GM23248 (cell line): ENCODE results near the gene AMBRA1. TPM values are rescaled to one million over a fixed set of nuclear protein-coding genes. Genes with fewer than 3 reads are reported as not detected.

Experiments
- DNase-seq: peaks from one replicate; pipeline ENCODE4 v3.0.0-alpha.2; 2015
- H2AFZ ChIP-seq: fragments of 200-600 bp; sonication (generic); 2 replicates; pipeline ENCODE4 v1.6.1; 2016; ENCODE audit warnings: antibody characterized with exemption
- H3F3A ChIP-seq: fragments of 200-600 bp; sonication (generic); 2 replicates; pipeline ENCODE4 v1.6.1; 2016; ENCODE audit warnings: mild to moderate bottlenecking, antibody characterized with exemption, mixed run types; ENCODE audit not compliant: insufficient read depth
- H3K27ac ChIP-seq: fragments of 200-600 bp; sonication (generic); 2 replicates; pipeline ENCODE4 v1.5.1; 2016; ENCODE audit warnings: mild to moderate bottlenecking
- H3K27me3 ChIP-seq: fragments of 200-600 bp; sonication (generic); replicated peaks from 2 replicates; pipeline ENCODE4 v1.6.1; 2016; ENCODE audit warnings: mild to moderate bottlenecking; ENCODE audit not compliant: insufficient read depth
- H3K36me3 ChIP-seq: fragments of 200-600 bp; sonication (generic); 2 replicates; pipeline ENCODE4 v1.6.1; 2016; ENCODE audit warnings: low read depth, mild to moderate bottlenecking
- H3K4me1 ChIP-seq: fragments of 200-600 bp; sonication (generic); 2 replicates; pipeline ENCODE4 v1.6.1; 2016; ENCODE audit warnings: mild to moderate bottlenecking; ENCODE audit not compliant: insufficient read depth
- H3K4me2 ChIP-seq: fragments of 200-600 bp; sonication (generic); one replicate; pipeline ENCODE4 v1.6.1; 2016; ENCODE audit warnings: mild to moderate bottlenecking; ENCODE audit not compliant: unreplicated experiment
- H3K4me3 ChIP-seq: fragments of 200-600 bp; sonication (generic); 2 replicates; pipeline ENCODE4 v1.5.1; 2016; ENCODE audit warnings: mild to moderate bottlenecking
- H3K79me2 ChIP-seq: fragments of 200-600 bp; sonication (generic); 2 replicates; pipeline ENCODE4 v1.6.1; 2016; ENCODE audit warnings: mild to moderate bottlenecking; ENCODE audit not compliant: insufficient read depth
- H3K9ac ChIP-seq: fragments of 200-600 bp; sonication (generic); 2 replicates; pipeline ENCODE4 v1.6.1; 2016; ENCODE audit warnings: mild to moderate bottlenecking
- H3K9me2 ChIP-seq: fragments of 200-600 bp; sonication (generic); 2 replicates; pipeline ENCODE4 v1.6.1; 2016; ENCODE audit warnings: mixed run types, mild to moderate bottlenecking, moderate library complexity; ENCODE audit not compliant: insufficient read depth
- H3K9me3 ChIP-seq: fragments of 200-600 bp; sonication (generic); one replicate; pipeline ENCODE4 v1.6.1; 2017; ENCODE audit warnings: low read depth
- H4K20me1 ChIP-seq: fragments of 200-600 bp; sonication (generic); 2 replicates; pipeline ENCODE4 v1.6.0; 2016; ENCODE audit not compliant: insufficient read depth
- EZH2 ChIP-seq: fragments of 200-600 bp; sonication (generic); IDR thresholded peaks from 2 replicates; pipeline ENCODE4 v1.6.1; 2018; ENCODE audit warnings: antibody characterized with exemption, mild to moderate bottlenecking; ENCODE audit not compliant: insufficient read depth, poor library complexity, severe bottlenecking
- EZH2phosphoT487 ChIP-seq: fragments of 200-600 bp; sonication (generic); IDR thresholded peaks from 2 replicates; pipeline ENCODE4 v1.6.1; 2018; ENCODE audit warnings: antibody characterized with exemption, moderate library complexity, mild to moderate bottlenecking, low read depth; ENCODE audit not compliant: insufficient read depth
- WGBS, 2 experiments: methylation state at CpG; one replicate each; pipeline ENCODE4 v1.1.6; 2015 to 2017; ENCODE audit warnings: low lambda C conversion rate in 2 of 2, low coverage in 1 of 2; ENCODE audit errors: missing lambda C conversion rate in 2 of 2; 5-methylcytosine and 5-hydroxymethylcytosine counted together
- in situ Hi-C: fragments of 300-500 bp; cut with MboI; formaldehyde crosslinking; loops from 2 replicates; pipeline ENCODE4 v1.15.0; 2020
- polyA plus RNA-seq: library from polyadenylated mRNA; unstranded; fragments of >200 nt; fragmentation: Nextera tagmentation; extraction: Ambion mirVana; gene quantifications from 2 replicates; pipeline ENCODE4 v1.2.1, GENCODE V29; 2016
- total RNA-seq: library from RNA; depleted of rRNA; stranded (reverse); fragments of >200 nt; shearing (Covaris generic); gene quantifications from 2 replicates; pipeline ENCODE4 v1.2.3, GENCODE V29; 2014

The AMBRA1 gene
- total and polyA plus RNA-seq, 2 experiments from 2014 or later, result 5.0 to 46.0 TPM

DNA sequence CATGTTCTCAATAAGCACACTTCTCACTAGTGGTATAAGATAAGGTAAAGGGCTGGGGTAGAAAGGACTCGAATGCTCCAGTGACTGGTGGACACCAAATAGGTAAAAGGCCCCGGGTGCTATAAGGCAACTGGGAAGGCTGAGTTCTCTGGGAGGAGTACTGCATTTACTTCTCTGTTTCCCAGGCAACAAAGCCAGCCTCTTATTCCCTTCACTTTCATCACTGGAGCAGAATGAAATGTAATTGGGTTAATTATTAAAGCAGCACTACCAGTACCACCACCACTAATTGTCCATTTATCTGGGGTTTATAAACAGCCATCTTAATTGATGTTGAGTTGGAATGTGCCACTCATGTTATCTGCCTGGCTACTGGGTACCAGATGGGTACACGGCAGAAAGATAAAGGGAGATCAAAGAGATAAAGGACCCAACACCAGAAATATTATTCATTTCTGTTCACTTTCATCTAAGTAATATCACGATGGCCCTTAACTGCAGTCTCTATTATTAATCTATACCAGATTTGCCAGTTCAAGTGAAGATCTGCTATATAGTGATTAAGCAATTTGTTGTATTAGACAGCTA is 107.9 kb downstream of the AMBRA1 start:
- Histone ChIP-seq H2AFZ (no peak overlapping the region), H3K9ac (no peak overlapping the region), H3K27me3 (no peaks in the 10 kb centered on the region), H3K36me3 (no peaks in the 10 kb centered on the region), H3K4me2 (no peak overlapping the region), H3K9me3 (no peaks in the 10 kb centered on the region), H3K4me1 (peaks cover 3% of the 10 kb centered on the region; the same call in 1 of the 2 replicates), H3K4me3 (no peak overlapping the region), H3K79me2 (peaks cover 23% of the 10 kb centered on the region; the same call in 1 of the 2 replicates), H3K27ac (no peak overlapping the region), H3F3A (peaks cover 6% of the 10 kb centered on the region; the same call in 1 of the 2 replicates), H4K20me1 (no peaks in the 10 kb centered on the region), H3K9me2 (no peaks in the 10 kb centered on the region)
- 78% methylated on average over 4 of the region's 4 CpGs for WGBS, 2 experiments
- TF ChIP-seq EZH2phosphoT487 (no peak), EZH2 (no peak)
- no peak for DNase-seq
- in situ Hi-C loops, result no loop called here

DNA sequence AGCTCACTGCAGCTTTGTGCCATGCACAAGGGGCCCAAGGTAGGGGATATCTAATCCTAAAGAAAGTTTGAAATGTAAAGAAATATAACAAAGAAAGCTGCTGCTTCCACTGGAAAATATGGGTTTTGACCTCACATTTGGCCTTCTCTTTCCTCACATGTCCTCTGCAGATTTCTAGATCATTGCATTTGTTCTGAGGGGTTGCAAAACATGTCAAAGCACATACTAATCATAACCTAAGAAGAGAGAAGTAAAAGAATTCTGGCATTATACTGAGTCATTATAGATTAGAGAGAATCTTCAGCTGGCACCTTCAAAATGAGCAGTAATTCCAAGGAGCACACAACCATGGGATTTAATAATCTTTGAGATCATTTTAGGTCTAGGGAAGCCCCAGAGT is 109.7 kb downstream of the AMBRA1 start:
- in situ Hi-C loops, result no loop called here
- Histone ChIP-seq H3K9ac (no peak overlapping the region), H2AFZ (no peak overlapping the region), H4K20me1 (no peaks in the 10 kb centered on the region), H3K36me3 (no peaks in the 10 kb centered on the region), H3K4me3 (no peak overlapping the region), H3K4me2 (no peak overlapping the region), H3F3A (no peaks in the 10 kb centered on the region), H3K27ac (no peak overlapping the region), H3K9me3 (no peaks in the 10 kb centered on the region), H3K27me3 (no peaks in the 10 kb centered on the region), H3K79me2 (peaks cover 23% of the 10 kb centered on the region; the same call in 1 of the 2 replicates), H3K4me1 (no peaks in the 10 kb centered on the region), H3K9me2 (no peaks in the 10 kb centered on the region)
- no peak for TF ChIP-seq EZH2
- TF ChIP-seq EZH2phosphoT487, result no peak
- DNase-seq, result no peak

DNA sequence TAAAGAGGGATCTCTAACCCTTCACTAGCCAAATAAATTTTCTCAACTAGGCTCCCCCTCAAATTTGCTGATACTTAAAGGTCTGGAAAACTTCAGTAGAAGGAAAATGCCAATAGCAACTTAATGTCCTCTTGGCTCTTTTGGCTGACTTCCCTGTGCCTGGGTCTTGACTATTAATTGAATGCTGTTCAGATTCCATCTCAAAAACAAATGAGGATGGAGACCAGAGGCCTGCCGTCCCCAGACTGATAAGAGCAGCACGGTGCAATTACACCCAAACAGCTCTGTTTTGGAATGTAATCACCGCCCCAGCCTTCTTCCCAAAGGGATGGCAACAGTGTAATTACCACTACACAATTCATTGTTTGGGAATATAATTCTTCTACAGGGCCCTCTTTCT is 112.9 kb downstream of the AMBRA1 start:
- Histone ChIP-seq H3K27ac (no peak overlapping the region), H3K36me3 (no peaks in the 10 kb centered on the region), H2AFZ (no peak overlapping the region), H3F3A (0 out of 2 replicates have a peak, but pooled peaks cover 2% of the 10 kb centered on the region), H3K79me2 (peaks cover 27% of the 10 kb centered on the region), H3K27me3 (no peaks in the 10 kb centered on the region), H3K9me2 (no peaks in the 10 kb centered on the region), H3K4me1 (no peaks in the 10 kb centered on the region), H3K4me3 (no peak overlapping the region), H4K20me1 (no peaks in the 10 kb centered on the region), H3K9me3 (no peaks in the 10 kb centered on the region), H3K9ac (no peak overlapping the region), H3K4me2 (no peak overlapping the region)
- TF ChIP-seq EZH2, result no peak
- TF ChIP-seq EZH2phosphoT487, result no peak
- 68 to 74% methylated on average over 3 of the region's 3 CpGs for WGBS, 2 experiments
- in situ Hi-C loops, result no loop called here
- DNase-seq, result no peak

DNA sequence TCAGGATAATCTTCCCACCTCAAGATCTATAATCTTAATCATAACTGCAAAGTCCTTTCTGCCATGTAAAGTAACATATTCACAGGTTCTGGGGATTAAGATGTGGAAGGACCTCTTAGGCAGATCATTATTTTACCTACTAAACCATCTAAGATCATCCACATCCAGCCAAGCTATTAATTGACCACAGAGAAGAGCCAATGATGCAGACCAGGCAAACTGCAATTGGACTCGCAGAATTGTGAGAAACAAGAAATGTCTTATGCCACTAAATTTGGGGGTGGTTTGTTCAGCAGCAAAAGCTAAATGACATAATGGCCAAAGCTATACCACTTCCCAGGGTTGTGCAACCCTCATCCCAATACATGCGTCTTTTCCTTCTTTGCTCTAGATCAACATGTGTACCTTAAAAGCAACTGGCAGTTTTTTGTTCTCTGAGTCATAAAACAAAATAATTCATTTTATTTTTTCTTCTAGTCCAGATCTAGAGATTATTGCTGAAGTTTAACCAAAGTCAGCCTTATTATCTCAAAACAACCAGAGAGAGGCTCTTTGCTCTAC is 113.6 kb downstream of the AMBRA1 start:
- no peak overlapping the region for H3K4me3 ChIP-seq
- no peak overlapping the region for H2AFZ ChIP-seq
- H3K4me1 ChIP-seq, result peaks cover 6% of the 10 kb centered on the region
- no peaks in the 10 kb centered on the region for H3K27me3 ChIP-seq
- WGBS, 2 experiments, result 98 to 100% methylated on average over 2 of the region's 2 CpGs
- H3K79me2 ChIP-seq, result peaks cover 23% of the 10 kb centered on the region
- no peak overlapping the region for H3K9ac ChIP-seq
- TF ChIP-seq EZH2 (no peak), EZH2phosphoT487 (no peak)
- peaks cover 9% of the 10 kb centered on the region; the same call in 1 of the 2 replicates for H3F3A ChIP-seq
- no peaks in the 10 kb centered on the region for H4K20me1 ChIP-seq
- in situ Hi-C loops, result no loop called here
- no peak overlapping the region for H3K27ac ChIP-seq
- DNase-seq, result no peak
- H3K4me2 ChIP-seq, result no peak overlapping the region
- no peaks in the 10 kb centered on the region for H3K9me3 ChIP-seq
- no peaks in the 10 kb centered on the region for H3K36me3 ChIP-seq
- no peaks in the 10 kb centered on the region for H3K9me2 ChIP-seq
